Measurements from ENCODE around the gene RXRG.

The RXRG gene

GRCh38 chr1:165425621-165426020, 19.3 kb downstream of the RXRG start:
- no peak for DNase-seq (ENCODE audit: low read depth, low spot score)
- Histone ChIP-seq H3K4me3 (ENCODE audit: insufficient read length, low read depth) (no peak overlapping the region), H3K36me3 (ENCODE audit: insufficient read depth, insufficient read length, low read length) (no peaks in the 10 kb centered on the region), H3K4me1 (ENCODE audit: insufficient read depth, insufficient read length) (no peaks in the 10 kb centered on the region), H3K9me3 (ENCODE audit: insufficient read depth, low read length) (no peaks in the 10 kb centered on the region; the same call in 1 of the 2 replicates), H3K9ac (ENCODE audit: insufficient read length, low read depth) (no peak overlapping the region), H3K27me3 (ENCODE audit: insufficient read depth, insufficient read length) (peaks cover 3% of the 10 kb centered on the region)
- no peak for TF ChIP-seq ZNF274 (IDR thresholded peaks at IDR 0.05; ENCODE audit: low read depth, low read length)
- no peak for TF ChIP-seq YY1 (IDR thresholded peaks at IDR 0.05; ENCODE audit: insufficient read depth, insufficient read length)
- no peak for TF ChIP-seq SUZ12 (IDR thresholded peaks at IDR 0.05; ENCODE audit: extremely low read depth, insufficient read depth, insufficient read length)

GRCh38 chr1:165424454-165425216, 20.3 kb downstream of the RXRG start:
- TF ChIP-seq YY1 (IDR thresholded peaks at IDR 0.05; ENCODE audit: insufficient read depth, insufficient read length) (no peak), ZNF274 (IDR thresholded peaks at IDR 0.05; ENCODE audit: low read depth, low read length) (no peak), SUZ12 (IDR thresholded peaks at IDR 0.05; ENCODE audit: extremely low read depth, insufficient read depth, insufficient read length) (no peak)
- Histone ChIP-seq H3K36me3 (ENCODE audit: insufficient read depth, insufficient read length, low read length) (no peaks in the 10 kb centered on the region), H3K4me1 (ENCODE audit: insufficient read depth, insufficient read length) (no peaks in the 10 kb centered on the region), H3K27me3 (ENCODE audit: insufficient read depth, insufficient read length) (peaks cover 3% of the 10 kb centered on the region), H3K9ac (ENCODE audit: insufficient read length, low read depth) (no peak overlapping the region), H3K4me3 (ENCODE audit: insufficient read length, low read depth) (no peak overlapping the region), H3K9me3 (ENCODE audit: insufficient read depth, low read length) (no peaks in the 10 kb centered on the region; the same call in 1 of the 2 replicates)
- DNase-seq (ENCODE audit: low read depth, low spot score) = no peak

- no peak for TF ChIP-seq SUZ12 (IDR thresholded peaks at IDR 0.05; ENCODE audit: extremely low read depth, insufficient read depth, insufficient read length)
- Histone ChIP-seq H3K36me3 (ENCODE audit: insufficient read depth, insufficient read length, low read length) (no peaks in the 10 kb centered on the region), H3K9ac (ENCODE audit: insufficient read length, low read depth) (no peak overlapping the region), H3K27me3 (ENCODE audit: insufficient read depth, insufficient read length) (peaks cover 3% of the 10 kb centered on the region), H3K4me3 (ENCODE audit: insufficient read length, low read depth) (no peak overlapping the region), H3K9me3 (ENCODE audit: insufficient read depth, low read length) (no peaks in the 10 kb centered on the region; the same call in 1 of the 2 replicates), H3K4me1 (ENCODE audit: insufficient read depth, insufficient read length) (no peaks in the 10 kb centered on the region)
- DNase-seq (ENCODE audit: low read depth, low spot score) = no peak
Measured at GRCh38 chr1:165423136-165423535, 21.8 kb downstream of the RXRG start.

- Histone ChIP-seq H3K4me1 (ENCODE audit: insufficient read depth, insufficient read length) (no peaks in the 10 kb centered on the region), H3K27me3 (ENCODE audit: insufficient read depth, insufficient read length) (peaks cover 3% of the 10 kb centered on the region), H3K36me3 (ENCODE audit: insufficient read depth, insufficient read length, low read length) (no peaks in the 10 kb centered on the region), H3K4me3 (ENCODE audit: insufficient read length, low read depth) (no peak overlapping the region), H3K9ac (ENCODE audit: insufficient read length, low read depth) (no peak overlapping the region), H3K9me3 (ENCODE audit: insufficient read depth, low read length) (no peaks in the 10 kb centered on the region)
- no peak for TF ChIP-seq ZNF274 (IDR thresholded peaks at IDR 0.05; ENCODE audit: low read depth, low read length)
- no peak for TF ChIP-seq SUZ12 (IDR thresholded peaks at IDR 0.05; ENCODE audit: extremely low read depth, insufficient read depth, insufficient read length)
- TF ChIP-seq YY1 (IDR thresholded peaks at IDR 0.05; ENCODE audit: insufficient read depth, insufficient read length) = no peak
- no peak for DNase-seq (ENCODE audit: low read depth, low spot score)
Measured at GRCh38 chr1:165420655-165421054, 24.3 kb downstream of the RXRG start.

GRCh38 chr1:165419839-165420238, 25.1 kb downstream of the RXRG start:
- Histone ChIP-seq H3K4me1 (ENCODE audit: insufficient read depth, insufficient read length) (no peaks in the 10 kb centered on the region), H3K36me3 (ENCODE audit: insufficient read depth, insufficient read length, low read length) (no peaks in the 10 kb centered on the region), H3K9me3 (ENCODE audit: insufficient read depth, low read length) (no peaks in the 10 kb centered on the region), H3K27me3 (ENCODE audit: insufficient read depth, insufficient read length) (peaks cover 3% of the 10 kb centered on the region), H3K9ac (ENCODE audit: insufficient read length, low read depth) (no peak overlapping the region), H3K4me3 (ENCODE audit: insufficient read length, low read depth) (no peak overlapping the region)
- TF ChIP-seq ZNF274 (IDR thresholded peaks at IDR 0.05; ENCODE audit: low read depth, low read length) (no peak), SUZ12 (IDR thresholded peaks at IDR 0.05; ENCODE audit: extremely low read depth, insufficient read depth, insufficient read length) (no peak), YY1 (IDR thresholded peaks at IDR 0.05; ENCODE audit: insufficient read depth, insufficient read length) (no peak)
- DNase-seq (ENCODE audit: low read depth, low spot score) = no peak

- no peak for TF ChIP-seq YY1 (IDR thresholded peaks at IDR 0.05; ENCODE audit: insufficient read depth, insufficient read length)
- no peaks in the 10 kb centered on the region for H3K4me1 ChIP-seq (ENCODE audit: insufficient read depth, insufficient read length)
- H3K36me3 ChIP-seq (ENCODE audit: insufficient read depth, insufficient read length, low read length) = no peaks in the 10 kb centered on the region
- H3K9me3 ChIP-seq (ENCODE audit: insufficient read depth, low read length) = no peaks in the 10 kb centered on the region
- H3K4me3 ChIP-seq (ENCODE audit: insufficient read length, low read depth) = no peak overlapping the region
- H3K9ac ChIP-seq (ENCODE audit: insufficient read length, low read depth) = no peak overlapping the region
- no peak for DNase-seq (ENCODE audit: low read depth, low spot score)
- H3K27me3 ChIP-seq (ENCODE audit: insufficient read depth, insufficient read length) = peaks cover 3% of the 10 kb centered on the region
Measured at GRCh38 chr1:165418195-165418594, 26.7 kb downstream of the RXRG start.

- Histone ChIP-seq H3K36me3 (ENCODE audit: insufficient read depth, insufficient read length, low read length) (no peaks in the 10 kb centered on the region), H3K4me3 (ENCODE audit: insufficient read length, low read depth) (no peak overlapping the region), H3K9ac (ENCODE audit: insufficient read length, low read depth) (no peak overlapping the region), H3K27me3 (ENCODE audit: insufficient read depth, insufficient read length) (no peaks in the 10 kb centered on the region), H3K4me1 (ENCODE audit: insufficient read depth, insufficient read length) (no peaks in the 10 kb centered on the region), H3K9me3 (ENCODE audit: insufficient read depth, low read length) (no peaks in the 10 kb centered on the region)
- TF ChIP-seq SUZ12 (IDR thresholded peaks at IDR 0.05; ENCODE audit: extremely low read depth, insufficient read depth, insufficient read length) (no peak), YY1 (IDR thresholded peaks at IDR 0.05; ENCODE audit: insufficient read depth, insufficient read length) (no peak), ZNF274 (IDR thresholded peaks at IDR 0.05; ENCODE audit: low read depth, low read length) (no peak)
- no peak for DNase-seq (ENCODE audit: low read depth, low spot score)
Measured at GRCh38 chr1:165416876-165417275, 28.1 kb downstream of the RXRG start.
